ENCODE data around the gene RNU7-1. TPM values are rescaled to one million over a fixed set of nuclear protein-coding genes. Genes with fewer than 3 reads are reported as not detected.

RNU7-1 gene
- total and polyA plus RNA-seq, 9 of the 15 experiments (the other 6 are each of a cell fraction or from before 2014, with no cell fraction given): not detected

- peak; percentile 78 for TF ChIP-seq ZNF766 (CRISPR knock-in tag; conservative IDR thresholded peaks at IDR 0.05)
- TF ChIP-seq MTF1 (CRISPR knock-in tag; IDR thresholded peaks at IDR 0.05; ENCODE audit: borderline replicate concordance): no peak
- no peak for TF ChIP-seq TGIF2 (CRISPR knock-in tag; IDR thresholded peaks at IDR 0.05)
- peak in 1 of 2 experiments; percentile 12; a peak in 1 of 4 replicates for TF ChIP-seq SRF (CRISPR knock-in tag; IDR thresholded peaks at IDR 0.05)
- 0 out of 2 replicates have a peak, but pooled peaks have one; percentile 18 for TF ChIP-seq CC2D1A (IDR thresholded peaks at IDR 0.05)
- TF ChIP-seq POLR3G (IDR thresholded peaks at IDR 0.05; ENCODE audit: extremely low read depth, insufficient read length, insufficient replicate concordance): no peak
- TF ChIP-seq RHOXF2B (CRISPR knock-in tag; conservative IDR thresholded peaks at IDR 0.05): no peak
- no peak for TF ChIP-seq GATAD2A (IDR thresholded peaks at IDR 0.05)
- peak; percentile 85; the same call in 1 of the 2 replicates for TF ChIP-seq ZNF830 (CRISPR knock-in tag; IDR thresholded peaks at IDR 0.05)
- TF ChIP-seq POLR2AphosphoS5 (IDR thresholded peaks at IDR 0.05; ENCODE audit: control insufficient read depth, insufficient read depth, low read depth, low read length): peak; percentile 24; the same call in 1 of the 2 replicates
- peak; percentile 61 to 78; a peak in 3 of 4 replicates for TF ChIP-seq MAZ (CRISPR knock-in tag; conservative IDR thresholded peaks at IDR 0.05 in 1 of 2, IDR thresholded peaks at IDR 0.05 in 1 of 2)
- no peak for TF ChIP-seq ZZZ3 (IDR thresholded peaks at IDR 0.05)
- peak; percentile 27 to 55 for TF ChIP-seq RAD21 (CRISPR knock-in tag; conservative IDR thresholded peaks at IDR 0.05 in 1 of 2, IDR thresholded peaks at IDR 0.05 in 1 of 2)
- peak; percentile 86 for TF ChIP-seq EGR1 (conservative IDR thresholded peaks at IDR 0.05)
- TF ChIP-seq ZFP1 (CRISPR knock-in tag; IDR thresholded peaks at IDR 0.05): no peak
- peak; percentile 92 for TF ChIP-seq MAX (CRISPR knock-in tag; IDR thresholded peaks at IDR 0.05)
- TF ChIP-seq, protein P1, sequence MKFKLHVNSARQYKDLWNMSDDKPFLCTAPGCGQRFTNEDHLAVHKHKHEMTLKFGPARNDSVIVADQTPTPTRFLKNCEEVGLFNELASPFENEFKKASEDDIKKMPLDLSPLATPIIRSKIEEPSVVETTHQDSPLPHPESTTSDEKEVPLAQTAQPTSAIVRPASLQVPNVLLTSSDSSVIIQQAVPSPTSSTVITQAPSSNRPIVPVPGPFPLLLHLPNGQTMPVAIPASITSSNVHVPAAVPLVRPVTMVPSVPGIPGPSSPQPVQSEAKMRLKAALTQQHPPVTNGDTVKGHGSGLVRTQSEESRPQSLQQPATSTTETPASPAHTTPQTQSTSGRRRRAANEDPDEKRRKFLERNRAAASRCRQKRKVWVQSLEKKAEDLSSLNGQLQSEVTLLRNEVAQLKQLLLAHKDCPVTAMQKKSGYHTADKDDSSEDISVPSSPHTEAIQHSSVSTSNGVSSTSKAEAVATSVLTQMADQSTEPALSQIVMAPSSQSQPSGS (CRISPR knock-in tag; IDR thresholded peaks at IDR 0.05): no peak
- no peak for TF ChIP-seq ZNF197 (CRISPR knock-in tag; IDR thresholded peaks at IDR 0.05; ENCODE audit: low read depth)
These were observed 5.9 kb upstream of the RNU7-1 start (continued) for GRCh38 chr12:6937481-6938352.

Data from K562 (cell line).